NB4 (cell line): ENCODE measurements around the gene ATP10B.
"Not testable (repeated sequence)": the region's sequence is repeated elsewhere in the genome, so short reads cannot be mapped to it uniquely, and the experiment has no call there.

Experiments used
- DNase-seq: peaks from one replicate; pipeline ENCODE4 v3.0.0; 2010; ENCODE audit warnings: low read depth
- H3K4me3 ChIP-seq: one replicate; pipeline ENCODE4 v1.5.1; 2011; ENCODE audit warnings: mild to moderate bottlenecking, low read depth, low read length, moderate library complexity
- MYC ChIP-seq: IDR thresholded peaks from 2 replicates; pipeline ENCODE4 v1.6.1; 2011; ENCODE audit warnings: low read depth, low read length
- POLR2A ChIP-seq: IDR thresholded peaks from 2 replicates; pipeline ENCODE4 v1.6.1; 2011; ENCODE audit warnings: mild to moderate bottlenecking; ENCODE audit not compliant: insufficient read length; ENCODE audit errors: extremely low read depth
- TF ChIP-seq, protein P1 (sequence below): IDR thresholded peaks from one replicate; pipeline ENCODE4 v1.5.1; 2012; ENCODE audit warnings: low read depth, low read length
- TF ChIP-seq, protein P2 (sequence below): IDR thresholded peaks from 2 replicates; pipeline ENCODE4 v1.6.1; 2011; ENCODE audit warnings: low read depth, low read length

ATP10B gene, protein sequence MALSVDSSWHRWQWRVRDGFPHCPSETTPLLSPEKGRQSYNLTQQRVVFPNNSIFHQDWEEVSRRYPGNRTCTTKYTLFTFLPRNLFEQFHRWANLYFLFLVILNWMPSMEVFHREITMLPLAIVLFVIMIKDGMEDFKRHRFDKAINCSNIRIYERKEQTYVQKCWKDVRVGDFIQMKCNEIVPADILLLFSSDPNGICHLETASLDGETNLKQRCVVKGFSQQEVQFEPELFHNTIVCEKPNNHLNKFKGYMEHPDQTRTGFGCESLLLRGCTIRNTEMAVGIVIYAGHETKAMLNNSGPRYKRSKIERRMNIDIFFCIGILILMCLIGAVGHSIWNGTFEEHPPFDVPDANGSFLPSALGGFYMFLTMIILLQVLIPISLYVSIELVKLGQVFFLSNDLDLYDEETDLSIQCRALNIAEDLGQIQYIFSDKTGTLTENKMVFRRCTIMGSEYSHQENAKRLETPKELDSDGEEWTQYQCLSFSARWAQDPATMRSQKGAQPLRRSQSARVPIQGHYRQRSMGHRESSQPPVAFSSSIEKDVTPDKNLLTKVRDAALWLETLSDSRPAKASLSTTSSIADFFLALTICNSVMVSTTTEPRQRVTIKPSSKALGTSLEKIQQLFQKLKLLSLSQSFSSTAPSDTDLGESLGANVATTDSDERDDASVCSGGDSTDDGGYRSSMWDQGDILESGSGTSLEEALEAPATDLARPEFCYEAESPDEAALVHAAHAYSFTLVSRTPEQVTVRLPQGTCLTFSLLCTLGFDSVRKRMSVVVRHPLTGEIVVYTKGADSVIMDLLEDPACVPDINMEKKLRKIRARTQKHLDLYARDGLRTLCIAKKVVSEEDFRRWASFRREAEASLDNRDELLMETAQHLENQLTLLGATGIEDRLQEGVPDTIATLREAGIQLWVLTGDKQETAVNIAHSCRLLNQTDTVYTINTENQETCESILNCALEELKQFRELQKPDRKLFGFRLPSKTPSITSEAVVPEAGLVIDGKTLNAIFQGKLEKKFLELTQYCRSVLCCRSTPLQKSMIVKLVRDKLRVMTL (N-terminal part only)

DNA sequence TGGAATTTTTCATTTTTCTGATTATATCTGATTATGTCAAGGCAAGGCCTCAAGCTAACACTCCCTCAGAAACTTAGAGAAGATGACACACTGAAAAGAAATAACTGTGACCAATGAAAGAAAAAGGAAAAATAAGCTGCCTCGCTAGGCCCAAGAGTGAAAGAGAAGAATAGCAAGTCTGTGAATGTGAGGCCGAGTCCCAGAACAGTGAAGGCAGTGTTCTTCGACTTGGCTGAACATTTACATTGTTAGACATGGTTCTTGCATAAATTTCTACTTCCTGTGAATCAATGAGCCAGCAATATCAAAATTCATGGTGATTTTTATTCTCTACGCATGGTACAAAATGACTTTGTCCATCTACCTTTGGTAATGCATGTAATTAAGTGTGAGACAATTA is at the start of gene ATP10B:
Gene ATP10B (minus strand): TSS at position 163 of the 400 bp plus-strand sequence. CDS start 164,137 bp downstream, outside the sequence.
- TF ChIP-seq, protein P1, sequence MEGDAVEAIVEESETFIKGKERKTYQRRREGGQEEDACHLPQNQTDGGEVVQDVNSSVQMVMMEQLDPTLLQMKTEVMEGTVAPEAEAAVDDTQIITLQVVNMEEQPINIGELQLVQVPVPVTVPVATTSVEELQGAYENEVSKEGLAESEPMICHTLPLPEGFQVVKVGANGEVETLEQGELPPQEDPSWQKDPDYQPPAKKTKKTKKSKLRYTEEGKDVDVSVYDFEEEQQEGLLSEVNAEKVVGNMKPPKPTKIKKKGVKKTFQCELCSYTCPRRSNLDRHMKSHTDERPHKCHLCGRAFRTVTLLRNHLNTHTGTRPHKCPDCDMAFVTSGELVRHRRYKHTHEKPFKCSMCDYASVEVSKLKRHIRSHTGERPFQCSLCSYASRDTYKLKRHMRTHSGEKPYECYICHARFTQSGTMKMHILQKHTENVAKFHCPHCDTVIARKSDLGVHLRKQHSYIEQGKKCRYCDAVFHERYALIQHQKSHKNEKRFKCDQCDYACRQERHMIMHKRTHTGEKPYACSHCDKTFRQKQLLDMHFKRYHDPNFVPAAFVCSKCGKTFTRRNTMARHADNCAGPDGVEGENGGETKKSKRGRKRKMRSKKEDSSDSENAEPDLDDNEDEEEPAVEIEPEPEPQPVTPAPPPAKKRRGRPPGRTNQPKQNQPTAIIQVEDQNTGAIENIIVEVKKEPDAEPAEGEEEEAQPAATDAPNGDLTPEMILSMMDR: no peak
- TF ChIP-seq, protein P2, sequence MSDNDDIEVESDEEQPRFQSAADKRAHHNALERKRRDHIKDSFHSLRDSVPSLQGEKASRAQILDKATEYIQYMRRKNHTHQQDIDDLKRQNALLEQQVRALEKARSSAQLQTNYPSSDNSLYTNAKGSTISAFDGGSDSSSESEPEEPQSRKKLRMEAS: no peak
- no peak for TF ChIP-seq MYC
- TF ChIP-seq POLR2A: no peak
- no peak for DNase-seq
- H3K4me3 ChIP-seq: no peak within 1 kb of the TSS

DNA sequence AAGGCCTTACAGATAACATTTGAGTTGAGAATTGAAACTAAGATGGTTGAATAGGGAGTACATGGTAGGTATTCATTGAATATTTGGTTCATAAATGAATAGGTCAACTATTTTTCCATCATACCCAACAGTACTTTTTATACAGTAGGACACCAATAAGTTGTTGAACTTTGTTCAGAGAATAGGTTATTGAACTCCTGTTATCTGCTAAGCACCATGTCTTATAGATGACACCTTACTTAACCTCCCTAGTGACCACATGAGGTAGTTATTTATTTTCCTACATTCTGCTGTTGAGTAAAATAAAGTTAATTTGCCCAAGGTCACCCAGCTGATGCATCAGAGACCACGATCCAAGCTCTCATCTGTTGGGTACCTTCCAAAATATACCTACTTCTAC is 49.6 kb upstream of the ATP10B start:
- DNase-seq: no peak
- TF ChIP-seq, protein P1: no peak
- TF ChIP-seq POLR2A (no peak), MYC (no peak)
- TF ChIP-seq, protein P2: no peak
- H3K4me3 ChIP-seq: no peak overlapping the region

DNA sequence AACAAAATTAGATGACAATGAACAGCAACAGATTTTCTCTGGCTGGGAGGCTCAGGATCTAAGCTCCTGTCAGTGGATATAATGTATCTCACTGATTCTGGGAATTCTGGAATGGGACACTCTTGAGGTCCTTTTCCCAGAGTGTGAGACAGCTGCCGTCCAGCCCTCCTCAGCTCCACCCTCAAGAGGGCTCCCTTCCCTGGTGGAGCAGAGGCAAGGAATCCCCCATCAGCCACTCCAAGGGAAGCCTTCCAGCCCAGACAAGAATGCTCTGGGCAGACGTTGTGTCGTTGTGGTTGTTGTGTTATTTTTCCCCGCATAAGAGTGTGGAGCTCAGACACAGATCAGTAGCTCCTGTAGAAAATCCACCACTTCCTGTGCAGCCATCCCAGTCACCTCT is 47.7 kb upstream of the ATP10B start:
- DNase-seq: no peak
- H3K4me3 ChIP-seq: no peak overlapping the region
- TF ChIP-seq, protein P1: no peak

DNA sequence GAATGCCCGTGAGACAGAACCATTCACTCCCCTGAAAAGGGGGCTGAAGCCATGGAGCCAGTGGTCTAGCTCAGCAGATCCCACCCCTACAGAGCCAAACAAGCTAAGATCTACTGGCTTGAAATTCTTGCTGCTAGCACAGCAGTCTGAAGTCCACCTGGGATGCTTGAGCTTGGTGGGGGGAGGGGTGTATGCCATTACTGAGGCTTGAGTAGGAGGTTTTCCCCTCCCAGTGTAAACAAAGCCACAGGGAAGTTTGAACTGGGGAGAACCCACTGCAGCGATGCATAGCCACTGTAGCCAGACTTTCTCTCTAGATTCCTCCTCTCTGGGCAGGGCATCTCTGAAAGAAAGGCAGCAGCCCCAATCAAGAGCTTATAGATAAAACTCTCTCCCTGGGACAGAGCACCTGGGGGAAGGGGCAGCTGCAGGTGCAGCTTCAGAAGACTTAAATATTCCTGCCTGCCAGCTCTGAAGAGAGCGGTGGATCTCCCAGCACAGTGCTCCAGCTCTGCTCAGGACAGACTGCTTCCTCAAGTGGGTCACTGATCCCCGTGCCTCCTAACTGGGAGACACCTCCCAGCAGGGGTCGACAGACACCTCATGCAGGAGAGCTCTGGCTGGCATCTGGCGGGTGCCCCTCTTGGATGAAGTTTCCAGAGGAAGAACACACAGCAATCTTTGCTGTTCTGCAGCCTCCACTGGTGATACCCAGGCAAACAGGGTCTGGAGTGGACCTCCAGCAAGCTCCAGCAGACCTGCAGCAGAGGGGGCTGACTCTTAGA is 41.4 kb upstream of the ATP10B start:
- H3K4me3 ChIP-seq, DNase-seq: not testable (repeated sequence)

DNA sequence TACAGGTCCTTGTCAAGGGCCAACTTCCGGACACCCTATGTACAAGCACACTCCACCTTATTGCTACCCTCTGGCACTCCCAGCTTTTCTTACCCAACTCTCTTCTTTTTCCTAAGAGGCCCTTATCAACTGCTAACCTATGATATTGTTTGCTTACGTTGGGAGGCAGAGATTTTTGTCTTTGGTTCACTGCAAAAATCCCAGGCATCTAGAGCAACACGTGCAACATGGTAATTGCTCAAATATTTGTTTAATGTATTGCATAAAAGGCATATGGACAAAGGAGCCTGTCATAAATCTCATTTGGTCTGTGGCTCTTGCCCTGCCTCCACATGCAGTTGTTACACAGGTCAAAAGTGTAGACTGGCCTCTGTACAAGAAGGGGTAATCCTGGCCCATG is 35.8 kb upstream of the ATP10B start:
- no peak for DNase-seq
- no peak overlapping the region for H3K4me3 ChIP-seq
- TF ChIP-seq POLR2A (no peak), MYC (no peak)
- TF ChIP-seq, protein P1: no peak
- TF ChIP-seq, protein P2: no peak

DNA sequence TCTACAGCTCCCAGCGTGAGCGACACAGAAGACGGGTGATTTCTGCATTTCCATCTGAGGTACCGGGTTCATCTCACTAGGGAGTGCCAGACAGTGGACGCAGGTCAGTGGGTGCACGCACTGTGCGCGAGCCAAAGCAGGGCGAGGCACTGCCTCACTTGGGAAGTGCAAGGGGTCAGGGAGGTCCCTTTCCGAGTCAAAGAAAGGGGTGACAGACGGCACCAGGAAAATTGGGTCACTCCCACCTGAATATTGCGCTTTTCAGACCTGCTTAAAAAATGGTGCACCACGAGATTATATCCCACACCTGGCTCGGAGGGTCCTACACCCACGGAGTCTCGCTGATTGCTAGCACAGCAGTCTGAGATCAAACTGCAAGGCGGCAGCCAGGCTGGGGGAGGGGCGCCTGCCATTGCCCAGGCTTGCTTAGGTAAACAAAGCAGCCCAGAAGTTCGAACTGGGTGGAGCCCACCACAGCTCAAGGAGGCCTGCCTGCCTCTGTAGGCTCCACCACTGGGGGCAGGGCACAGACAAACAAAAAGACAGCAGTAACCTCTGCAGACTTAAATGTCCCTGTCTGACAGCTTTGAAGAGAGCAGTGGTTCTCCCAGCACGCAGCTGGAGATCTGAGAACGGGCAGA is 21.7 kb upstream of the ATP10B start:
- not testable (repeated sequence) for DNase-seq, H3K4me3 ChIP-seq
